PC-3 (cell line): ENCODE data around the gene GORAB. TPM values are rescaled to one million over a fixed set of nuclear protein-coding genes. Genes with fewer than 3 reads are reported as not detected.

ENCODE experiments used
- ATAC-seq: fragments of 200-7000 bp; cut with Tn5 transposase; 2 replicates; pipeline ENCODE4 v1.9.1; 2020; ENCODE audit warnings: mild to moderate bottlenecking, moderate library complexity
- BruUV-seq: library from RNA; stranded (reverse); fragments of 400-500 nt; replicated peaks from 2 replicates; lab custom pipeline; 2021; lab: Mats Ljungman, UMichigan
- CTCF ChIA-PET: fragments of 300-600 bp; sonication (Branson Sonifier 250); formaldehyde crosslinking; loops from one replicate; lab custom pipeline; 2022; ENCODE audit warnings: antibody characterized with exemption; lab: Charles Lee
- POLR2A ChIA-PET: fragments of 300-600 bp; sonication (Branson Sonifier 250); formaldehyde crosslinking; loops from one replicate; lab custom pipeline; 2022; ENCODE audit warnings: antibody characterized with exemption; ENCODE audit not compliant: unreplicated experiment; lab: Charles Lee
- DNase-seq: peaks from one replicate; pipeline ENCODE4 v3.0.0-alpha.2; 2015
- H2AFZ ChIP-seq: fragments of 300-600 bp; sonication (generic); 2 replicates; pipeline ENCODE4 v1.6.0; 2016; ENCODE audit warnings: antibody characterized with exemption, low read length
- H3F3A ChIP-seq: fragments of 300-600 bp; sonication (generic); one replicate; pipeline ENCODE4 v1.6.0; 2017; ENCODE audit warnings: antibody characterized with exemption, low read length, control low read depth, mild to moderate bottlenecking; ENCODE audit not compliant: unreplicated experiment
- H3K27ac ChIP-seq: fragments of 300-600 bp; sonication (generic); 2 replicates; pipeline ENCODE4 v1.5.1; 2016; ENCODE audit warnings: mild to moderate bottlenecking, low read length
- H3K27me3 ChIP-seq: fragments of 300-600 bp; sonication (generic); 2 replicates; pipeline ENCODE4 v1.6.1; 2016; ENCODE audit warnings: low read length, mixed read lengths
- H3K36me3 ChIP-seq: fragments of 300-600 bp; sonication (generic); 2 replicates; pipeline ENCODE4 v1.6.1; 2016; ENCODE audit warnings: low read depth, mixed run types, low read length, mixed read lengths
- H3K4me1 ChIP-seq: fragments of 300-600 bp; sonication (generic); 2 replicates; pipeline ENCODE4 v1.5.1; 2016; ENCODE audit warnings: low read length; ENCODE audit not compliant: insufficient read depth
- H3K4me2 ChIP-seq: fragments of 300-600 bp; sonication (generic); 2 replicates; pipeline ENCODE4 v1.6.0; 2016; ENCODE audit warnings: low read length
- H3K4me3 ChIP-seq: fragments of 300-600 bp; sonication (generic); 2 replicates; pipeline ENCODE4 v1.5.1; 2016; ENCODE audit warnings: mild to moderate bottlenecking, low read length, mixed read lengths
- H3K79me2 ChIP-seq: fragments of 300-600 bp; sonication (generic); 2 replicates; pipeline ENCODE4 v1.6.1; 2017; ENCODE audit warnings: low read length, mixed read lengths
- H3K9ac ChIP-seq: fragments of 300-600 bp; sonication (generic); 2 replicates; pipeline ENCODE4 v1.6.0; 2016; ENCODE audit warnings: mild to moderate bottlenecking, low read length
- H3K9me2 ChIP-seq: fragments of 300-600 bp; sonication (generic); replicated peaks from 2 replicates; pipeline ENCODE4 v1.6.1; 2016; ENCODE audit warnings: mixed run types, low read length, mixed read lengths
- H3K9me3 ChIP-seq: fragments of 300-600 bp; sonication (generic); 2 replicates; pipeline ENCODE4 v1.6.1; 2016; ENCODE audit warnings: low read length, mixed read lengths
- H4K20me1 ChIP-seq: fragments of 300-600 bp; sonication (generic); 2 replicates; pipeline ENCODE4 v1.6.1; 2016; ENCODE audit warnings: low read length, mixed read lengths
- EZH2 ChIP-seq: fragments of 300-600 bp; sonication (generic); IDR thresholded peaks from one replicate; pipeline ENCODE4 v1.6.1; 2017; ENCODE audit warnings: antibody characterized with exemption, mild to moderate bottlenecking, low read length; ENCODE audit not compliant: unreplicated experiment
- EZH2phosphoT487 ChIP-seq: fragments of 300-600 bp; sonication (generic); IDR thresholded peaks from 2 replicates; pipeline ENCODE4 v1.6.1; 2018; ENCODE audit warnings: mild to moderate bottlenecking, antibody characterized with exemption, low read length, borderline replicate concordance
- intact Hi-C: fragments of 100-400 bp; cut with micrococcal nuclease; formaldehyde crosslinking; loops from 2 replicates; pipeline ENCODE4 v1.9.0; 2023
- total RNA-seq: library from RNA; depleted of rRNA; stranded (reverse); fragments of >200 nt; gene quantifications from 2 replicates; pipeline ENCODE4 v1.2.3, GENCODE V29; 2014
- TF ChIP-seq, protein P1 (sequence below): fragments of 300-600 bp; sonication (generic); conservative IDR thresholded peaks from 2 replicates; pipeline ENCODE4 v1.5.1; 2017; ENCODE audit warnings: antibody characterized with exemption, low read depth, mild to moderate bottlenecking, low read length

Gene GORAB
- total RNA-seq, 1 experiment from 2014 or later, result 23.2 TPM

GRCh38 chr1:170556917-170557316, 25.0 kb downstream of the GORAB start:
- ChIA-PET CTCF (no interaction called here), POLR2A (no interaction called here)
- H3K4me3 ChIP-seq, result no peak overlapping the region
- TF ChIP-seq, protein P1, sequence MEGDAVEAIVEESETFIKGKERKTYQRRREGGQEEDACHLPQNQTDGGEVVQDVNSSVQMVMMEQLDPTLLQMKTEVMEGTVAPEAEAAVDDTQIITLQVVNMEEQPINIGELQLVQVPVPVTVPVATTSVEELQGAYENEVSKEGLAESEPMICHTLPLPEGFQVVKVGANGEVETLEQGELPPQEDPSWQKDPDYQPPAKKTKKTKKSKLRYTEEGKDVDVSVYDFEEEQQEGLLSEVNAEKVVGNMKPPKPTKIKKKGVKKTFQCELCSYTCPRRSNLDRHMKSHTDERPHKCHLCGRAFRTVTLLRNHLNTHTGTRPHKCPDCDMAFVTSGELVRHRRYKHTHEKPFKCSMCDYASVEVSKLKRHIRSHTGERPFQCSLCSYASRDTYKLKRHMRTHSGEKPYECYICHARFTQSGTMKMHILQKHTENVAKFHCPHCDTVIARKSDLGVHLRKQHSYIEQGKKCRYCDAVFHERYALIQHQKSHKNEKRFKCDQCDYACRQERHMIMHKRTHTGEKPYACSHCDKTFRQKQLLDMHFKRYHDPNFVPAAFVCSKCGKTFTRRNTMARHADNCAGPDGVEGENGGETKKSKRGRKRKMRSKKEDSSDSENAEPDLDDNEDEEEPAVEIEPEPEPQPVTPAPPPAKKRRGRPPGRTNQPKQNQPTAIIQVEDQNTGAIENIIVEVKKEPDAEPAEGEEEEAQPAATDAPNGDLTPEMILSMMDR, result no peak
- TF ChIP-seq EZH2phosphoT487 (no peak), EZH2 (no peak)
- H3K4me2 ChIP-seq, result no peak overlapping the region
- H3K4me1 ChIP-seq, result no peaks in the 10 kb centered on the region
- H3K27me3 ChIP-seq, result no peaks in the 10 kb centered on the region
- no peaks in the 10 kb centered on the region for H3K79me2 ChIP-seq
- no peaks in the 10 kb centered on the region for H3F3A ChIP-seq
- H2AFZ ChIP-seq, result no peak overlapping the region
- H3K27ac ChIP-seq, result no peak overlapping the region
- DNase-seq (no peak), ATAC-seq (no peak)
- BruUV-seq, result no TSS peak
- H3K36me3 ChIP-seq, result peaks cover 12% of the 10 kb centered on the region; the same call in 1 of the 2 replicates
- no peaks in the 10 kb centered on the region for H3K9me2 ChIP-seq
- intact Hi-C loops, result no loop called here
- peaks cover 4% of the 10 kb centered on the region; the same call in 1 of the 2 replicates for H3K9me3 ChIP-seq
- no peaks in the 10 kb centered on the region for H4K20me1 ChIP-seq
- no peak overlapping the region for H3K9ac ChIP-seq

DNA sequence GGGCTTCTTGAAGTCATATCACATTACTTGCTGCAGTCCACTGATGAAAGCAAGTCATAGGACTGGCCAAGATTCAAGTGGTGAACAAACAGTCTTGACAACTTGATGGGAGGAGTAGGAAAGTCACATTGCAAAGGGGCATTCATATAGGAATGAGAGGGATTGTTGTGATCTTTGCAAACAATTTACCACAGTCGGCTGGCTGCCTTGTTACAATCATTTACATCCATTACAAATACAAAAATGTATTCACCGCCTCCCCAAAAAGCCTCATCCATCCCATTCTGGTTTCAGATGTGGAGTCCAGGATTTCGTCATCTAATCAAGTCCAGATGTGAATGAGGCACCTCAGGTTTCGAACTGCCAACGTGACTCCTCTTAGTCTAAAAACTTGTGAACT, 26.8 kb downstream of the GORAB start:
- intact Hi-C loops, result no loop called here
- H3K9me2 ChIP-seq, result no peaks in the 10 kb centered on the region

GRCh38 chr1:170559166-170559565, 27.2 kb downstream of the GORAB start:
- ATAC-seq (no peak), DNase-seq (no peak)
- no peaks in the 10 kb centered on the region for H3K27me3 ChIP-seq
- H3K9me3 ChIP-seq, result peaks cover 4% of the 10 kb centered on the region; the same call in 1 of the 2 replicates
- H2AFZ ChIP-seq, result no peak overlapping the region
- no peak overlapping the region for H3K4me3 ChIP-seq
- no peaks in the 10 kb centered on the region for H3K79me2 ChIP-seq
- no peak overlapping the region for H3K27ac ChIP-seq
- H4K20me1 ChIP-seq, result no peaks in the 10 kb centered on the region
- no peaks in the 10 kb centered on the region for H3K36me3 ChIP-seq
- no peak overlapping the region for H3K4me2 ChIP-seq
- no TSS peak for BruUV-seq
- intact Hi-C loops, result no loop called here
- TF ChIP-seq, protein P1, result no peak
- TF ChIP-seq EZH2phosphoT487, result no peak
- TF ChIP-seq EZH2, result no peak
- peaks cover 16% of the 10 kb centered on the region for H3K4me1 ChIP-seq
- ChIA-PET POLR2A (no interaction called here), CTCF (no interaction called here)
- H3K9ac ChIP-seq, result no peak overlapping the region
- peaks cover 3% of the 10 kb centered on the region for H3F3A ChIP-seq
- no peaks in the 10 kb centered on the region for H3K9me2 ChIP-seq

More for the DNA sequence above, 26.8 kb downstream of the GORAB start:
- TF ChIP-seq EZH2phosphoT487 (no peak), EZH2 (no peak)
- TF ChIP-seq, protein P1, result no peak
- H3K9ac ChIP-seq, result no peak overlapping the region
- no TSS peak for BruUV-seq
- H3K79me2 ChIP-seq, result no peaks in the 10 kb centered on the region
- ChIA-PET CTCF (no interaction called here), POLR2A (no interaction called here)
- no peak overlapping the region for H3K27ac ChIP-seq
- no peak overlapping the region for H2AFZ ChIP-seq
- H3K4me1 ChIP-seq, result peaks cover 16% of the 10 kb centered on the region
- H3K4me3 ChIP-seq, result no peak overlapping the region
- no peak for DNase-seq
- H4K20me1 ChIP-seq, result no peaks in the 10 kb centered on the region
- no peaks in the 10 kb centered on the region for H3K27me3 ChIP-seq
- peaks cover 4% of the 10 kb centered on the region; the same call in 1 of the 2 replicates for H3K9me3 ChIP-seq
- no peak overlapping the region for H3K4me2 ChIP-seq
- ATAC-seq, result no peak
- H3F3A ChIP-seq, result peaks cover 3% of the 10 kb centered on the region
- no peaks in the 10 kb centered on the region for H3K36me3 ChIP-seq
